Fibroblast of gingiva (primary cell): Measurements from ENCODE around the gene PIWIL4.

Experiments
- DNase-seq: peaks from one replicate; pipeline ENCODE4 v3.0.0-alpha.2; 2011; ENCODE audit warnings: low read depth

PIWIL4 gene

DNA sequence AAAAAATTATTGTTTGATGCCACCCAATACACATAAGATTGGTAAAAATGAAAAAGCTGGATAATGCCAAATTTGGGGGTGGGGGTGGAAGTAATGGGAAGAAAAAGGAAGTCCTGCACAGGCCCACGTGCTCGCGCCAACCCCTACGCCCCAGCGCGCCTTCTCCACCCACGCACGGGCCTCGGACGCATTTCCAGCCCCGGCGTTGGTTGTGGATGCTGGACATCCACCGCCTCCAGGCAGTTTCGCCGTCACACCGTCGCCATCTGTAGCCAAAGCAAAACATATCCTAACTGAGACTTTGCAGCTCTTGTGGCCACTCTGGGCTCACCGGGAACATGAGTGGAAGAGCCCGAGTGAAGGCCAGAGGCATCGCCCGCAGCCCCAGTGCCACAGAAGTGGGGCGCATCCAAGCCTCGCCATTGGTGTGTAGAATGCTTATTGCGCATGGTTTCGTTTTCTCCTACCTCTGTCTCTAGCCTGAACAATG, at the start of gene PIWIL4:
PIWIL4 (plus strand) TSS at position 188 of the 490 bp plus-strand sequence; CDS start at position 339, 151 bp downstream.
- no peak for DNase-seq

DNA sequence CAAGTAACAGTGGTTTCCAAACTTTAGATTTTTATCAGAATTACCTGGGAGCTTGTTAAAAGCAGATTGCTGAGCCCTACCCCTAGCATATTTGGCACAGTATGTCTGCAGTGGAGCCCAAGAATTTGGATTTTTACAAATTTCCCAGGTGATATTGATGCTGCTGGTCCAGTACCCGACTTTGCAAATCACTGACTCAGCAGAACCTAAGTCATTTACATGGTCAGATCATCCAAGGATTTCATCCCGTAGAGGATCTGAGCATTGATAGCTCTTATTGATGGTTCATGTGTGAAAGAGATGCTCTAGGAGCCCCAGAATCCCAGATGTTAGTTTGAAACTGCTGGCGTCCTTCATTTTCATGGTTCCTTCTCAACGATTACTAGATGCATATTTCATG, 48.9 kb upstream of the PIWIL4 start:
- DNase-seq, result no peak

DNA sequence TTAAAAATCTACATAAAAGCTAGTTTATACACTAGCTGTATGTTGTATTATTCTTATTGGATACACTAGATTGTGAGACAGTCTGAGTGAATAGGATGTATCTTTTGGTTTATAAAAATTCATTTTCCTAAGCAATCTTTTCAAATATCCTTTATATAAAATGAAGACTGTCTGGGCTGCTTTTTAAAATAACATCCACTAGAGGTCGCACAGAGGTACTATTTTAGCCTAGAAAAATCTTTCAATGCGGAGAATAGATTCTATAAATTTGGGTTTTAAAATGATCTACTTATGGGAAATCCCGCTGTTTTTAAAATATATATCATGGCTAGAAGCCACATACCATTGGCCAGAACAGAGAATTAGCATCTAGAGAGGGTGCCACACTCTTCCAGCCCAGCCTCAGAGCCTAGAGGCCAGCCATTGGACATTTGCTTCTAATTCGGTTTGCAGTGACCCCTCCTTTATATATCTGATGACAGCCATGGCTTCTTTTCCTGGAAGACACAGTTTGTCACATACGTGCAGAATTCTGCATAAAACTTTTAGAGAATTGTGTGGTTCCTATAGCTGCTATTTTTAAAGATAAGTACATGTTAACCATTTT, 47.6 kb upstream of the PIWIL4 start:
- peak; percentile 14 for DNase-seq

DNA sequence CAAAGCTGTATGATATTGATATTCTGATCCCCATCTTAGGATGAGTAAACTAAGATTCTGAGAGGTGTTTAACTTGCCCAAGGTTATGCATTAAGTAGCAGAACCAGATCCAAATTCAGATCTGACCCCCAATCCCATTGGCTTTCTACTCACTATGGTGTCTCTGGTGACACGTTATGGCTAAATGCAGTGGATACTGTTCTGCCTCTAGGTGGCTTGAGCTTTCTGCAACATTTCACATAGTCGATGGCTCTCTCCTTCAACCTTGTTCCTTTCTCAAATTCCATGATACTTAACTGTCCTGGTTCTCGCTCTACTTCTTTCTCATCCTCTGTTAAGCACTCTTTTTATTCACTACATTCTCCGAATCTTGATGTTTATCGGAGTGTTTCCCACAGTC, 45.5 kb upstream of the PIWIL4 start:
- no peak for DNase-seq

DNA sequence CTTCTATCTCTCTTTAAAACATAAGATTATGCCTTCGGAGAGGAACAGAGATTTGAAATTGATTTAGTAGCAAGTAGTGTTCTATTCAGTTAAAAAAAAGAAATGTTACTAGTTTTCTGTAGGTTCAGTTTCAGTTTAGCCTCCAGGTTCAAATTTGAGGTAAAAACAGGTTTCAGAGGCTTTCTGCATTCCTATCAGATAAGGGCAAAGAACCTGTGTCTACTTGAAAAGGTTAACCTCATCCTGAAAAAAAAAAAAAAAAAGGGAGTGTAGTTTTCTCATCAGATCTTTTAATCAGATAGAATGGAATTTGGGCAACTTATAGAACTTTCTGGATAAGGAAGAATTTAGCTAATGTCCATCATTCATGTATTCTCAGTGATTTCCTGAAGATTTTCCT, 42.8 kb upstream of the PIWIL4 start:
- DNase-seq, result no peak

DNA sequence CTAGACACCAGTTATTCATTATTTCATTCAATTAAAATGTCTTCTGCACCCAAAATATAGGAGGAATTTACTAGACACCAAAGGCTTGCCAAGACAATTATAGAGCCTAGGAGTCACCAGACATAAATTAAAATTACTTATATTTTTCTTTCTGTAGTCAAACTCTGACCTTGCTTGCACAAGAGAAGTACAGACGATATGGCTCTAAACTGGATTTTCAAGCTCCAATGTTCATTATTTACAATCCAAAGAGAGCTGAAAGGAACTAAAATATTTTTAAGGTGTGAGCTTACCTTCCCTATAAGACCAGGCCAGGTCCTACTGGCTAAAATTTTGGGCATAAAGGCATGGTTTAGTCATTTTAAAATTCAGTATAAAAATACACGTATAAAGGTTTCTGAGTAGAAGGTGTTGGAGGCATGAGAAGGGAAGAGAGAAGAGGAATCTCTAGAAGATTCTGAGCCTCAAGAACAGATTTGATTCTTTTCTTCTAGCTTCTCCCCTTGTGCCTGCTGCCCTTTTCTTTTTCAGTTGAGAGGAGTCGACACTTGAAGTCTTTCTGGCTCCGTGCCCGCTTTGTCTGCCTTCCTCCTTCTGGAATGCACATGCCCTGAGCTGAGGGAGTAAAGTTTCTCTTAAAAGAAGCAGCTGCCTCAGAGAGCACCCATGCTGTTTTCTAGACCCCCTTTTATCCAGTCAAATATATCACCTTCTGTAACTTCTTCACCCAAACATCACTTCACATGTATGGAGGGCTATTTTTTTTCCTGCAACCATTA, 41.4 kb upstream of the PIWIL4 start:
- peak; percentile 47 for DNase-seq

DNA sequence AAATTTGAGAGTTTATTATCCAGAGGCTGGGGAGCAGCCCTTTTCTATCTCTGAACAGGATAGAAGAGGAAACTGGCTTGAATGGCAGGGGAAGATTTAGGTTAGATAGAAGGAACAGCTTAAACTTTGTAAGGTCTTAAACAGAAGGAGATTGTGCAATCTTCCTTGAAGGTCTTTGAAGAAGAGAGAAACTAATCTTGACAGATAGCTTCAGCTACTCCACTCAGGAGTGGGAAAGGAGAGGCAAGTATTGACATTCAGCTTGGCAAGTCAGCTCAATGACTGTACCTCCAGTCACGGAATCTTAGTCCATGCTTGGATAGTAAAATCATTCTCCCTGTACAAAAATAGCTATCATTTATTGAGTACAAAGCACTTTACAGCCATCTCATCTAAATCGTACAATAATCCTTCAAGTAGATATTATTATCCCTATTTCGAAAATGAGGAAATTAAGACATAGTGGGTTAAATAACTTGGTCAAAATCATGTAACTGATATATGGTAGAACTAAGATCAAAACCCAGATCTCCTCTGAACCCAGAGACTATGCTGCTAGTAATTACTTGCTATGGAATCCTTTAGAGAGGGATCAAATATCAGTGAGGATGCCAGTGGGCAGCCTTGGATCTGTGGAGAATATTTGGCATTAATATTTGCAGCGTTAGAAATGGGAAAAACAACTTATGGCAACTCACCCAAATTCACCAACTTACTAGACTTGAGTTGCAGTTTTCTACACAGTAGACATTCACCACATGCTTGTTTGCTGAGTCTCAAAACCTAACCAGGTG, 40.3 kb upstream of the PIWIL4 start:
- DNase-seq, result peak; percentile 13

- DNase-seq, result no peak
Measured at GRCh38 chr11:94528551-94528950, 38.6 kb upstream of the PIWIL4 start.

DNA sequence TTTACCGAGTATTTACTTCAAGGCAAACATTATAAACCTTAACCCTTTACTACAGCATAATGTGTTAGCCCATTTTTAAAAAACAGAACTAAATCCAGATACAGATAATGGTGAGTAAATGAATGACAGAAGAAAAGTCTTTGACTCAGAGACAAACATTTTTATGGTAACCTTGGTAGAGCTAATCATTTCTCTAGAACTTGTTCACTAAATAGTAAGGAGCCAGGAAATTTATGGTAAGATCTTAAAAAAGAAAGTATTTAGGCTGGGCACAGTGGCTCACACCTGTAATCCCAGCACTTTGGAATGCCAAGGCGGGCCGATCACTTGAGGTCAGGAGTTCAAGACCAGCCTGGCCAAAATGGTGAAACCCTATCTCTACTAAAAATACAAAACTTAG, 35.0 kb upstream of the PIWIL4 start:
- no peak for DNase-seq

DNA sequence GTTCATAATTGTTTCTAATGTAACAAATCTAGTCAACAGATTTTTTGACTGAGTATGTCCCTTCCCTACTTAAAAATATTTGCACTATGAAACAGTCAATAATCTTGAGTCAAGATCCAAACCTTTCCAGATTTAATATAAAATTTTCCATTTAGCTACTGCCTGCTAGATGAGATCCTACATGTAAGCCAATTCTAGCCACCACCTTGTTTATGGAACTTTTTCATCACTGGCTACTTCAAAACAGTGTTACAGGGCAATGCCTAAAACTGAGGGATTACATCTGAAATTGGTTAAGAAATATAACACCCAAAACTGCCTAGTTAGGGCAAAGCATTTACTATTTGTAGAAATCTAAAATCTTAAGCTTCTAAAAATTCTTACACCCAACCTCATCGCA, 34.0 kb upstream of the PIWIL4 start:
- DNase-seq, result no peak

- DNase-seq, result no peak
Measured at GRCh38 chr11:94533696-94534630, 33.2 kb upstream of the PIWIL4 start.

DNA sequence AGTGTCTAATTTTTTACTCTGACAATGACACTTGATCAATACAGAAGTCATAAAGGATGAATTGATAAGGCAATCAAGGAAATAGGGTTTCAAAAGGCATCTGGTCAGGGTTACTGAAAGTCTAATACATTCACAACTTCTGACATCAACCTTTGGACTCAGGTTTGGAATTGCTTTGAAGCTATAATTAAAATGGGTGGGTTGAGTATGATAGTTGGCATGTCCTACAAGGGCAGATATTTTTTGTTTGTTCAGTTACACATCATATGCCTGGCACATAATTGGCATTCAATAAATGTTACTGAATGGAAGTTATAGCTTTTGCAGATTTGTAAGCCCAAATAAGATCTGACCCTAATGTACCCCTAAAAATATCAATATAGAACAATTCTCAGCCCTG, 30.8 kb upstream of the PIWIL4 start:
- DNase-seq, result no peak

DNA sequence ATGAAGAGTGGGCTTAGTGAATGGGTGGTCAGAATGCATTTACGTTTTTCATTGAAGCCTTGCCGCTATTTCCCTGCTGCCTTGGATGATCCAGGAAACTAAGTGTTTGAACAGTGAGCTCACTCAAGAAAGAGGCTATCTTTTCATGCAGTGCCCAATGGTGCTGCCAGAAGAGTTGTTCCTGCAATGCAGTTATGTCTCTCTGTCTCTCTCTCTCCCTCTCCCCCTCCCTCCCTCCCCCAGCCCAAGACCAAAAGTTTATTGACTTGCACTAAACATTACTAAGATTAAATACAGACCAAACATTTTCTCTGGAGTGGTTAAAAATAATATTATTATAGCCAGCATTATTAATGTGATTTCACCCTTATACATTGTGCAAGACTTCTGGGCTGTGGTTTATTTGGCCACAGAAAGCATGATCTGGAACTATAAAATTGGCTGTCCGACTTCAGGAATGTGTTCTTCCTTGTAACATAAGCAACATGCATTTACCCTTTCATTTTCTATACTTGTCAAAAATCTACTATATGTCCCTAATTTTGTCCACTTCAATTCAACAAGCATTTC, 30.1 kb upstream of the PIWIL4 start:
- peak; percentile 68 for DNase-seq

DNA sequence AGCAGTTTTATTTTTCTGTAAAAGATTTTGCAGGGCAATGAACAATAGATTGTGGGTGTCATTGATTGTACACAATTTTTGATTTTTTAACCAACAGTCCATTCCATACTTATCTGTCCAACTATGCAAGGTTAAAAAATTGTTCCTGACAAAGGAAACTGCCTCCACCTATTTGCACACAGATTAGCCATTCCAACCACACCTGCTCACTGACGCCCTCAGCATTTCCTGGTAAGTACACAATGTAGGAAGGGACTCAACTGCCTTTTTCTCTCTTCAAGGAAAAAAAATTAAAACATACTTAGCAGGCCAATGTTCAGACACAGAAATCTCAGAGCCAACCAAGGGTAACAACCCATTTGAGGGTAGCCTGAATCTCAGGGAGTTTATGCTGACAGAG, 27.7 kb upstream of the PIWIL4 start:
- DNase-seq, result no peak

- DNase-seq, result peak; percentile 77
Measured at GRCh38 chr11:94543695-94544645, 23.2 kb upstream of the PIWIL4 start, which contains the start of gene FUT4. Gene FUT4, plus strand, starts transcription at chr11:94543921. Its CDS starts 213 bp downstream, at chr11:94544134.

DNA sequence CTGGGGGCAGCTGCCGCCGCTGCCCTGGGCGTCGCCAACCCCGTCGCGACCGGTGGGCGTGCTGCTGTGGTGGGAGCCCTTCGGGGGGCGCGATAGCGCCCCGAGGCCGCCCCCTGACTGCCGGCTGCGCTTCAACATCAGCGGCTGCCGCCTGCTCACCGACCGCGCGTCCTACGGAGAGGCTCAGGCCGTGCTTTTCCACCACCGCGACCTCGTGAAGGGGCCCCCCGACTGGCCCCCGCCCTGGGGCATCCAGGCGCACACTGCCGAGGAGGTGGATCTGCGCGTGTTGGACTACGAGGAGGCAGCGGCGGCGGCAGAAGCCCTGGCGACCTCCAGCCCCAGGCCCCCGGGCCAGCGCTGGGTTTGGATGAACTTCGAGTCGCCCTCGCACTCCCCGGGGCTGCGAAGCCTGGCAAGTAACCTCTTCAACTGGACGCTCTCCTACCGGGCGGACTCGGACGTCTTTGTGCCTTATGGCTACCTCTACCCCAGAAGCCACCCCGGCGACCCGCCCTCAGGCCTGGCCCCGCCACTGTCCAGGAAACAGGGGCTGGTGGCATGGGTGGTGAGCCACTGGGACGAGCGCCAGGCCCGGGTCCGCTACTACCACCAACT, 22.4 kb upstream of the PIWIL4 start:
- DNase-seq, result no peak

GRCh38 chr11:94545264-94546161, 21.7 kb upstream of the PIWIL4 start:
- DNase-seq, result no peak

- DNase-seq, result no peak
Measured at GRCh38 chr11:94546162-94546470, 21.1 kb upstream of the PIWIL4 start.

- DNase-seq, result no peak
Measured at GRCh38 chr11:94546886-94547285, 20.3 kb upstream of the PIWIL4 start.
